ENCODE measurements around the gene CHRNB1.

GRCh38 chr17:7444682-7445618 lies at the start of gene CHRNB1:
- TF ChIP-seq POLR2A (IDR thresholded peaks at IDR 0.05) (no peak), CTCF (IDR thresholded peaks at IDR 0.05) (no peak), POLR2AphosphoS5 (IDR thresholded peaks at IDR 0.05) (no peak)
